ENCODE measurements around the gene DGKB. TPM values are rescaled to one million over a fixed set of nuclear protein-coding genes. Genes with fewer than 3 reads are reported as not detected.

The DGKB gene
- total RNA-seq, 1 experiment from 2014 or later = not detected

DNA sequence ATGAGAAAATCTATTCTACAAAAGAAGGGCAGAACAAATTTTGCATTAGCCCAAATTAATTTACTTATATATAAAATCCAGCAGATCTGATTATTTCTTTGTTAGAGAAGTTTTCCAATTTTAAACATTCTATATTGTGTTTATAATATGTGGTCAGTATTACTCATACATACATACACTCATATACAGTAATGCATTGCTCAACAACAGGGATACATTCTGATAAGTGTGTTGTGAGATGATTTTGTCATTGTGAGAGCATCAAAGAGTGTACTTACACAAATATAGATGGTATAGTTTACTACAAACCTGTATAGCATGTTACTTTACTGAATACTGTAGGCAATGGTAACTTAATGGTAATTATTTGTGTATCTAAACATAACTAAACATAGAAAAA lies 673.5 kb downstream of the DGKB start:
- BruUV-seq (replicated peaks) = no TSS peak
- ChIA-PET CTCF (no interaction called here), POLR2A (no interaction called here)
- in situ Hi-C loops (cut with HindIII; ENCODE audit: low pct_unique_long_range_greater_than_20kb, low sequenced_read_pairs) (no loop called here), intact Hi-C loops (cut with micrococcal nuclease; ENCODE audit: unreplicated experiment) (no loop called here)
- ATAC-seq (no peak), DNase-seq (ENCODE audit: low read depth, low spot score) (no peak)
- H3K4me3 ChIP-seq (ENCODE audit: low read depth in 2 of 2, low read length in 2 of 2) = no peak overlapping the region
- H3K9me3 ChIP-seq (ENCODE audit: control insufficient read depth, insufficient read depth, low read depth, low read length) = no peaks in the 10 kb centered on the region
- no peak overlapping the region for H3K27ac ChIP-seq (ENCODE audit: low read length)
- no peaks in the 10 kb centered on the region for H3K27me3 ChIP-seq (ENCODE audit: control insufficient read depth, insufficient read depth, low read length)
- no peaks in the 10 kb centered on the region for H3K36me3 ChIP-seq (ENCODE audit: control insufficient read depth, insufficient read depth, low read length)
- TF ChIP-seq POLR2AphosphoS5 (IDR thresholded peaks at IDR 0.05; ENCODE audit: low read depth, low read length) (no peak), TCF7L2 (IDR thresholded peaks at IDR 0.05; ENCODE audit: low read depth, low read length) (no peak), SIN3A (IDR thresholded peaks at IDR 0.05; ENCODE audit: borderline replicate concordance, insufficient read depth, low read depth, low read length) (no peak)
- TF ChIP-seq, protein P1, sequence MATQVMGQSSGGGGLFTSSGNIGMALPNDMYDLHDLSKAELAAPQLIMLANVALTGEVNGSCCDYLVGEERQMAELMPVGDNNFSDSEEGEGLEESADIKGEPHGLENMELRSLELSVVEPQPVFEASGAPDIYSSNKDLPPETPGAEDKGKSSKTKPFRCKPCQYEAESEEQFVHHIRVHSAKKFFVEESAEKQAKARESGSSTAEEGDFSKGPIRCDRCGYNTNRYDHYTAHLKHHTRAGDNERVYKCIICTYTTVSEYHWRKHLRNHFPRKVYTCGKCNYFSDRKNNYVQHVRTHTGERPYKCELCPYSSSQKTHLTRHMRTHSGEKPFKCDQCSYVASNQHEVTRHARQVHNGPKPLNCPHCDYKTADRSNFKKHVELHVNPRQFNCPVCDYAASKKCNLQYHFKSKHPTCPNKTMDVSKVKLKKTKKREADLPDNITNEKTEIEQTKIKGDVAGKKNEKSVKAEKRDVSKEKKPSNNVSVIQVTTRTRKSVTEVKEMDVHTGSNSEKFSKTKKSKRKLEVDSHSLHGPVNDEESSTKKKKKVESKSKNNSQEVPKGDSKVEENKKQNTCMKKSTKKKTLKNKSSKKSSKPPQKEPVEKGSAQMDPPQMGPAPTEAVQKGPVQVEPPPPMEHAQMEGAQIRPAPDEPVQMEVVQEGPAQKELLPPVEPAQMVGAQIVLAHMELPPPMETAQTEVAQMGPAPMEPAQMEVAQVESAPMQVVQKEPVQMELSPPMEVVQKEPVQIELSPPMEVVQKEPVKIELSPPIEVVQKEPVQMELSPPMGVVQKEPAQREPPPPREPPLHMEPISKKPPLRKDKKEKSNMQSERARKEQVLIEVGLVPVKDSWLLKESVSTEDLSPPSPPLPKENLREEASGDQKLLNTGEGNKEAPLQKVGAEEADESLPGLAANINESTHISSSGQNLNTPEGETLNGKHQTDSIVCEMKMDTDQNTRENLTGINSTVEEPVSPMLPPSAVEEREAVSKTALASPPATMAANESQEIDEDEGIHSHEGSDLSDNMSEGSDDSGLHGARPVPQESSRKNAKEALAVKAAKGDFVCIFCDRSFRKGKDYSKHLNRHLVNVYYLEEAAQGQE (IDR thresholded peaks at IDR 0.05; ENCODE audit: insufficient read depth in 1 of 2, low read depth in 2 of 2, low read length in 1 of 2) = no peak
- TF ChIP-seq, protein P2, sequence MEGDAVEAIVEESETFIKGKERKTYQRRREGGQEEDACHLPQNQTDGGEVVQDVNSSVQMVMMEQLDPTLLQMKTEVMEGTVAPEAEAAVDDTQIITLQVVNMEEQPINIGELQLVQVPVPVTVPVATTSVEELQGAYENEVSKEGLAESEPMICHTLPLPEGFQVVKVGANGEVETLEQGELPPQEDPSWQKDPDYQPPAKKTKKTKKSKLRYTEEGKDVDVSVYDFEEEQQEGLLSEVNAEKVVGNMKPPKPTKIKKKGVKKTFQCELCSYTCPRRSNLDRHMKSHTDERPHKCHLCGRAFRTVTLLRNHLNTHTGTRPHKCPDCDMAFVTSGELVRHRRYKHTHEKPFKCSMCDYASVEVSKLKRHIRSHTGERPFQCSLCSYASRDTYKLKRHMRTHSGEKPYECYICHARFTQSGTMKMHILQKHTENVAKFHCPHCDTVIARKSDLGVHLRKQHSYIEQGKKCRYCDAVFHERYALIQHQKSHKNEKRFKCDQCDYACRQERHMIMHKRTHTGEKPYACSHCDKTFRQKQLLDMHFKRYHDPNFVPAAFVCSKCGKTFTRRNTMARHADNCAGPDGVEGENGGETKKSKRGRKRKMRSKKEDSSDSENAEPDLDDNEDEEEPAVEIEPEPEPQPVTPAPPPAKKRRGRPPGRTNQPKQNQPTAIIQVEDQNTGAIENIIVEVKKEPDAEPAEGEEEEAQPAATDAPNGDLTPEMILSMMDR (IDR thresholded peaks at IDR 0.05) = no peak
- H3K4me1 ChIP-seq (ENCODE audit: control insufficient read depth, insufficient read depth, low read length) = no peaks in the 10 kb centered on the region

DNA sequence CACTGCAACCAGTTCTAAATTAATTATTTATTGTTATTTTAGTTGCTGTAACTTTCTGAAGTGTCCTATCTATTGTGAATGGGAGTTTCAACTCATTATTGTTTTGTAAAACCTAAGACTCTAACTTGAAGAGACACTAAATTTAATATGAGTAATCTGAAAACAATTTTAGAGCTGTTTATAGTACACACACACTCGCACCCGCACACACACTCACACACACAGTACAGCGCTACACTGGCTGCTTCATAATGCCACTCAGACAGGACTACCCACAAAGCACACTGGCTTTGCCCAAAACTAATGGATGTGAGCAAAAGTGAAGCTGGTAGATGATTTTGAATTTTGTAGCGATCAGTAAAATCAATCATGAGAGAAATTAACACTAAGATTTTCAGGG lies 674.2 kb downstream of the DGKB start:
- Histone ChIP-seq H3K27me3 (ENCODE audit: control insufficient read depth, insufficient read depth, low read length) (no peaks in the 10 kb centered on the region), H3K4me3 (ENCODE audit: low read depth in 2 of 2, low read length in 2 of 2) (no peak overlapping the region), H3K4me1 (ENCODE audit: control insufficient read depth, insufficient read depth, low read length) (no peaks in the 10 kb centered on the region), H3K36me3 (ENCODE audit: control insufficient read depth, insufficient read depth, low read length) (no peaks in the 10 kb centered on the region), H3K27ac (ENCODE audit: low read length) (no peak overlapping the region), H3K9me3 (ENCODE audit: control insufficient read depth, insufficient read depth, low read depth, low read length) (no peaks in the 10 kb centered on the region)
- CTCF ChIA-PET = no interaction called here
- TF ChIP-seq POLR2AphosphoS5 (IDR thresholded peaks at IDR 0.05; ENCODE audit: low read depth, low read length) (no peak), TCF7L2 (IDR thresholded peaks at IDR 0.05; ENCODE audit: low read depth, low read length) (no peak), SIN3A (IDR thresholded peaks at IDR 0.05; ENCODE audit: borderline replicate concordance, insufficient read depth, low read depth, low read length) (no peak)
- TF ChIP-seq, protein P2 (IDR thresholded peaks at IDR 0.05) = no peak
- TF ChIP-seq, protein P1 (IDR thresholded peaks at IDR 0.05; ENCODE audit: insufficient read depth in 1 of 2, low read depth in 2 of 2, low read length in 1 of 2) = no peak
- ATAC-seq (no peak), DNase-seq (ENCODE audit: low read depth, low spot score) (no peak)
- intact Hi-C loops (cut with micrococcal nuclease; ENCODE audit: unreplicated experiment) = no loop called here
- POLR2A ChIA-PET = no interaction called here
- BruUV-seq (replicated peaks) = no TSS peak
- in situ Hi-C loops (cut with HindIII; ENCODE audit: low pct_unique_long_range_greater_than_20kb, low sequenced_read_pairs) = no loop called here
